Colonic mucosa (tissue), 4 donors: Measurements from ENCODE around the gene PROX1. TPM values are rescaled to one million over a fixed set of nuclear protein-coding genes. Genes with fewer than 3 reads are reported as not detected.

Experiments
- DNase-seq: peaks from one replicate; pipeline ENCODE4 v3.0.0-alpha.2; 2020
- H3K27ac ChIP-seq: fragments of 200-600 bp; one replicate; pipeline ENCODE4 v1.8.0; 2021
- H3K27me3 ChIP-seq: fragments of 200-600 bp; one replicate; pipeline ENCODE4 v1.8.0; 2021
- H3K36me3 ChIP-seq: fragments of 200-600 bp; one replicate; pipeline ENCODE4 v1.8.0; 2021
- H3K4me1 ChIP-seq: fragments of 200-600 bp; one replicate; pipeline ENCODE4 v1.8.0; 2021; ENCODE audit warnings: mild to moderate bottlenecking
- H3K4me3 ChIP-seq: fragments of 200-600 bp; one replicate; pipeline ENCODE4 v1.8.0; 2021
- H3K9ac ChIP-seq, 2 donors: one replicate each; pipeline ENCODE4 v1.7.0; 2013; ENCODE audit warnings: control low read depth in 2 of 2, low read depth in 2 of 2, low read length in 2 of 2
- H3K9me3 ChIP-seq: fragments of 200-600 bp; one replicate; pipeline ENCODE4 v1.8.0; 2021
- CTCF ChIP-seq: fragments of 200-600 bp; IDR thresholded peaks from one replicate; pipeline ENCODE4 v1.8.0; 2022; ENCODE audit warnings: antibody characterized with exemption, mild to moderate bottlenecking
- intact Hi-C: fragments of 100-400 bp; cut with DNase I; formaldehyde crosslinking; loops from one replicate; pipeline ENCODE4 v1.14.1; 2022
- total RNA-seq, 2 donors: library from RNA; stranded (reverse); fragmentation: NEBNext Ultra II Directional in 1 of 2; extraction: Animal tissue kit (Norgen Biotek cat#: 25700) in 1 of 2; gene quantifications; one replicate each; pipeline ENCODE4 v1.2.1, GENCODE V29; 2021
- donor health status: healthy.
- donor health status: DM: no; HTN: no; CAD: no.
- donor health status: DM: no; HTN: no; CAD: no.

PROX1 gene
- total RNA-seq, 2 donors from 2014 or later, result 11.6 to 14.7 TPM

- intact Hi-C loops, result no loop called here
These were observed 35.1 kb downstream of the PROX1 start for GRCh38 chr1:214022810-214023425.

GRCh38 chr1:214026985-214027384 is 39.2 kb downstream of the PROX1 start:
- no peak for DNase-seq
- Histone ChIP-seq H3K27ac (no peak overlapping the region), H3K36me3 (no peaks in the 10 kb centered on the region), H3K9me3 (no peaks in the 10 kb centered on the region), H3K4me1 (no peaks in the 10 kb centered on the region), H3K9ac (no peak overlapping the region), H3K27me3 (no peaks in the 10 kb centered on the region), H3K4me3 (no peak overlapping the region)
- intact Hi-C loops, result no loop called here
- TF ChIP-seq CTCF, result no peak

More at GRCh38 chr1:214022810-214023425, 35.1 kb downstream of the PROX1 start:
- H3K4me1 ChIP-seq, result no peaks in the 10 kb centered on the region
- DNase-seq, result no peak
- H3K27me3 ChIP-seq, result no peaks in the 10 kb centered on the region
- H3K9me3 ChIP-seq, result no peaks in the 10 kb centered on the region
- TF ChIP-seq CTCF, result no peak
- H3K27ac ChIP-seq, result no peak overlapping the region
- no peaks in the 10 kb centered on the region for H3K36me3 ChIP-seq
- H3K4me3 ChIP-seq, result no peak overlapping the region
- no peak overlapping the region for H3K9ac ChIP-seq

GRCh38 chr1:214027498-214027897 is 39.7 kb downstream of the PROX1 start:
- intact Hi-C loops, result no loop called here
- H3K27me3 ChIP-seq, result no peaks in the 10 kb centered on the region
- H3K9me3 ChIP-seq, result no peaks in the 10 kb centered on the region
- H3K4me1 ChIP-seq, result no peaks in the 10 kb centered on the region
- H3K9ac ChIP-seq, result no peak overlapping the region
- no peaks in the 10 kb centered on the region for H3K36me3 ChIP-seq
- no peak for TF ChIP-seq CTCF
- H3K4me3 ChIP-seq, result no peak overlapping the region
- no peak for DNase-seq
- no peak overlapping the region for H3K27ac ChIP-seq

GRCh38 chr1:214028095-214028494 is 40.3 kb downstream of the PROX1 start:
- no peaks in the 10 kb centered on the region for H3K27me3 ChIP-seq
- H3K36me3 ChIP-seq, result no peaks in the 10 kb centered on the region
- H3K4me1 ChIP-seq, result no peaks in the 10 kb centered on the region
- H3K9ac ChIP-seq, result no peak overlapping the region
- H3K4me3 ChIP-seq, result no peak overlapping the region
- no peaks in the 10 kb centered on the region for H3K9me3 ChIP-seq
- no peak overlapping the region for H3K27ac ChIP-seq
- TF ChIP-seq CTCF, result no peak
- intact Hi-C loops, result no loop called here
- DNase-seq, result no peak

DNA sequence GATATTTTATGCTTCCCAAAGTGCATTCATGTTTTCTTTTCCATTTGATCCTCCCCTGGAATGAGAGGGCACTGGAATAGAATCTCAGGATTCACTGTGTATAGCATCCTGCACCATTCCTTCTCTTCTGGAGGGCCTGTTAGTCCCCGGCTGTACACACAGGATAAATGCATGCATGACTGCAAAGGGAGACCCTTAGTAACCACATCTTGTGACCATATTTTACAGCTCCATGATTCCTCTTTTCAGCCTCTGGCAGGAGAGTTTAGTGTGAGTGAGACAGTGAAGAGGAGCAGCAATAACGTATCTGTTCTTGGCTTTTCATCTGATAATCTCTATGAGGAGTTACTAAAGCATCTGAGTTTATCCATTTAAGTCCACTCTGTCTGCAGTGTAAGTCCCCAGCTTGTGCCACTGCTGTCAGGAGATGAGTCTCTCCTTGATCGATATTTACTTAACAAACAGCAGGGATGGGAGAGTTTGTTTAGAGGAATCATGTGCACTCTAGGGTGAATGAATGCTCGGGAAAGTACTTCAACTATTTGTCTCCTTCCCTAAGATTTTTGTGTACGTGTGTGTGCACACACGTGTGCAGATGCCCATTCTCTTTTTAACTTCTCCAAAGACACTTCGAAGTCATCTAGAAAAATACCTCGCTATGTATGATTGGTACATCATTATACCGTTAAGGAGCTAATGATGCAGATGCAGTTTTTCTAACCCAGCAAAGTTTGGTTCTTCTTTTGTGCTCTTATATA is 41.1 kb downstream of the PROX1 start:
- intact Hi-C loops, result no loop called here
- H3K4me3 ChIP-seq, result no peak overlapping the region

More for the DNA sequence above, 41.1 kb downstream of the PROX1 start:
- Histone ChIP-seq H3K27ac (no peak overlapping the region), H3K9ac (no peak overlapping the region), H3K9me3 (no peaks in the 10 kb centered on the region), H3K36me3 (no peaks in the 10 kb centered on the region), H3K27me3 (no peaks in the 10 kb centered on the region), H3K4me1 (no peaks in the 10 kb centered on the region)
- DNase-seq, result no peak
- TF ChIP-seq CTCF, result no peak
